HG02610 (cell line): ENCODE data around the gene S1PR1.
A peak's percentile ranks its signal among the peaks of the same experiment; 100 is the strongest.

Experiments used
- ATAC-seq: cut with Tn5 transposase; IDR thresholded peaks from one replicate; pipeline ENCODE4 v1.9.1; 2021; ENCODE audit warnings: mild to moderate bottlenecking, moderate library complexity; ENCODE audit not compliant: unreplicated experiment

Gene S1PR1

GRCh38 chr1:101244842-101245241 is 8.0 kb downstream of the S1PR1 start:
- ATAC-seq = no peak

GRCh38 chr1:101245246-101245927 is 8.6 kb downstream of the S1PR1 start:
- ATAC-seq = no peak

- peak; percentile 95 for ATAC-seq
Measured at GRCh38 chr1:101247404-101248287, 10.8 kb downstream of the S1PR1 start.

GRCh38 chr1:101250222-101250621 is 13.4 kb downstream of the S1PR1 start:
- no peak for ATAC-seq

- no peak for ATAC-seq
Measured at GRCh38 chr1:101250656-101251272, 13.9 kb downstream of the S1PR1 start.

GRCh38 chr1:101251504-101251903 is 14.7 kb downstream of the S1PR1 start:
- no peak for ATAC-seq

- ATAC-seq = no peak
Measured at GRCh38 chr1:101253976-101254674, 17.3 kb downstream of the S1PR1 start.

- ATAC-seq = peak; percentile 71
Measured at GRCh38 chr1:101257500-101258325, 20.9 kb downstream of the S1PR1 start.

GRCh38 chr1:101259744-101260148 is 22.9 kb downstream of the S1PR1 start:
- ATAC-seq = peak; percentile 37

- ATAC-seq = no peak
Measured at GRCh38 chr1:101260556-101261350, 23.9 kb downstream of the S1PR1 start.

GRCh38 chr1:101261623-101262022 is 24.8 kb downstream of the S1PR1 start:
- no peak for ATAC-seq

- ATAC-seq = no peak
Measured at GRCh38 chr1:101262060-101262459, 25.2 kb downstream of the S1PR1 start.

GRCh38 chr1:101262630-101263348 is 26.0 kb downstream of the S1PR1 start:
- peak; percentile 46 for ATAC-seq

GRCh38 chr1:101264697-101265096 is 27.9 kb downstream of the S1PR1 start:
- no peak for ATAC-seq

- ATAC-seq = no peak
Measured at GRCh38 chr1:101265684-101266083, 28.9 kb downstream of the S1PR1 start.

- no peak for ATAC-seq
Measured at GRCh38 chr1:101267082-101267481, 30.3 kb downstream of the S1PR1 start.

- no peak for ATAC-seq
Measured at GRCh38 chr1:101268893-101269292, 32.1 kb downstream of the S1PR1 start.

GRCh38 chr1:101275672-101276071 is 38.9 kb downstream of the S1PR1 start:
- ATAC-seq = no peak

GRCh38 chr1:101276818-101277217 is 40.0 kb downstream of the S1PR1 start:
- ATAC-seq = no peak
